Right lobe of liver (tissue), 4 donors: ENCODE measurements around the gene SYNDIG1L.
A peak's percentile ranks its signal among the peaks of the same experiment; 100 is the strongest.

Experiments used
- POLR2A ChIP-seq: fragments of 450-650 bp; IDR thresholded peaks from one replicate; pipeline ENCODE4 v1.6.1; 2017; ENCODE audit warnings: antibody characterized with exemption, mild to moderate bottlenecking
- TF ChIP-seq, protein P1 (sequence below), 4 donors: fragments of 200-600 bp in 3 of 4; fragments of 450-650 bp in 1 of 4; IDR thresholded peaks; one replicate each; pipeline versions ENCODE4 v1.5.1 to v1.8.0; 2016 to 2022; ENCODE audit warnings: antibody characterized with exemption in 4 of 4, mild to moderate bottlenecking in 2 of 4
- donor health status: DM: no; HTN: no; CAD: no.
- donor health status: DM: no; HTN: no; CAD: no.
- donor health status: DM: no; HTN: yes; CAD: no.

DNA sequence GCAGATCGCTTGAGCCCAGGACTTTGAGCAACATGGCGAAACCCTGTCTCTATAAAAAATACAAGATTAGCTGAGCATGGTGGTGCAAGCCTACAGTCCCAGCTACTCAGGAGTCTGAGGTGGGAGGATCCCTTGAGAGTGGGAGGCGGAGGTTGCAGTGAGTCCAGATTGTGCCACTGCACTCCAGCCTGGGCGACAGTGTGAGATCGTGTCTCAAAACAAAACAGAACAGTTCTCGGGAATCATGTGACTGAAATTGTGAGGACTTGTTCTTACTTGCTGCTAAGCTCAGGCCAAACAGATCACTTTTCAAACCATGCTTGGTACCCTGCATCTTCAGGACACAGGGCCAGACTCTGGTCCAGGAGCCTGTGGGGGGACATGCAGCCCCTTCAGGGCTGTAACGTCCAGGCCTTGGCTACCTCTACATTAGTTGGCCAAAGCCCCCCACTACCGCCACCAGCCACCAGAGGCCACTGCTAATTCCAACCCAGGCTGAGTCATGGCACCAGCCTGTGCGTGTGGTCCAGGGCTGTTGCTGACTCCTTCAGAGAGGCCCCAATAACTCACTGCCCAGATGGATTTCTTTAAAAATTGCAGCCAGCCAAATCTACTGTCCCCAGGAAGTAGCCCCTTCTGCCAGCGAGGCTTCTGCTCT, 33.4 kb upstream of the SYNDIG1L start:
- TF ChIP-seq, protein P1, sequence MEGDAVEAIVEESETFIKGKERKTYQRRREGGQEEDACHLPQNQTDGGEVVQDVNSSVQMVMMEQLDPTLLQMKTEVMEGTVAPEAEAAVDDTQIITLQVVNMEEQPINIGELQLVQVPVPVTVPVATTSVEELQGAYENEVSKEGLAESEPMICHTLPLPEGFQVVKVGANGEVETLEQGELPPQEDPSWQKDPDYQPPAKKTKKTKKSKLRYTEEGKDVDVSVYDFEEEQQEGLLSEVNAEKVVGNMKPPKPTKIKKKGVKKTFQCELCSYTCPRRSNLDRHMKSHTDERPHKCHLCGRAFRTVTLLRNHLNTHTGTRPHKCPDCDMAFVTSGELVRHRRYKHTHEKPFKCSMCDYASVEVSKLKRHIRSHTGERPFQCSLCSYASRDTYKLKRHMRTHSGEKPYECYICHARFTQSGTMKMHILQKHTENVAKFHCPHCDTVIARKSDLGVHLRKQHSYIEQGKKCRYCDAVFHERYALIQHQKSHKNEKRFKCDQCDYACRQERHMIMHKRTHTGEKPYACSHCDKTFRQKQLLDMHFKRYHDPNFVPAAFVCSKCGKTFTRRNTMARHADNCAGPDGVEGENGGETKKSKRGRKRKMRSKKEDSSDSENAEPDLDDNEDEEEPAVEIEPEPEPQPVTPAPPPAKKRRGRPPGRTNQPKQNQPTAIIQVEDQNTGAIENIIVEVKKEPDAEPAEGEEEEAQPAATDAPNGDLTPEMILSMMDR (IDR thresholded peaks at IDR 0.05) = peak in 3 of 4 donors; percentile 13 to 30 (median 28)
- TF ChIP-seq POLR2A = no peak
